ENCODE measurements around the gene CCDC6.
"Not testable (repeated sequence)": the region's sequence is repeated elsewhere in the genome, so short reads cannot be mapped to it uniquely, and the experiment has no call there.

Gene CCDC6

DNA sequence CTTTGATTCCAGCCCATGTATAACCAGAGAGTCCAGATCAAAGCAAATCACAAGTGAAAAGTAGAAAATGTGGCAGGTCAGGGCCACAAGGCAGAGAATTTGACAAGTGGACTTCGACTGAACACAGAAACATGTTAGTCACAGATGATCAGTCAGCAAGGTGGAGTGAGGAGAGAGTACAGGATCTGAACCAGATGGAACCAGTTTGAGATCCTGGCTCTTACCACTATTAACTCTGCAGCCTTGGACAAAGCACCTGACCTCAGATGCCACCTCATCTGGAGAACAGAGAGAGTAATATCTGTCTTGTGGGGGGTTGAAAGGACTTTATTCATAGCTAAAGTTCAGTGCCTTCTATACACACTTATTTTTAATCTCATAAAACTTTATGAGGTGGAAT is 157.5 kb downstream of the CCDC6 start:
- Histone ChIP-seq H3K4me3 (ENCODE audit: low read depth in 1 of 2, low read length in 2 of 2) (no peak overlapping the region), H3K27me3 (ENCODE audit: control insufficient read depth in 1 of 2, insufficient read depth in 2 of 2, low read length in 2 of 2) (no peaks in the 10 kb centered on the region), H3K27ac (ENCODE audit: low read depth, low read length) (no peak overlapping the region), H3K9ac (ENCODE audit: low read length) (no peak overlapping the region), H3K9me3 (ENCODE audit: low read length) (no peaks in the 10 kb centered on the region), H3K4me1 (ENCODE audit: insufficient read depth, low read length) (no peaks in the 10 kb centered on the region), H3K36me3 (ENCODE audit: insufficient read depth, low read length) (no peaks in the 10 kb centered on the region)

DNA sequence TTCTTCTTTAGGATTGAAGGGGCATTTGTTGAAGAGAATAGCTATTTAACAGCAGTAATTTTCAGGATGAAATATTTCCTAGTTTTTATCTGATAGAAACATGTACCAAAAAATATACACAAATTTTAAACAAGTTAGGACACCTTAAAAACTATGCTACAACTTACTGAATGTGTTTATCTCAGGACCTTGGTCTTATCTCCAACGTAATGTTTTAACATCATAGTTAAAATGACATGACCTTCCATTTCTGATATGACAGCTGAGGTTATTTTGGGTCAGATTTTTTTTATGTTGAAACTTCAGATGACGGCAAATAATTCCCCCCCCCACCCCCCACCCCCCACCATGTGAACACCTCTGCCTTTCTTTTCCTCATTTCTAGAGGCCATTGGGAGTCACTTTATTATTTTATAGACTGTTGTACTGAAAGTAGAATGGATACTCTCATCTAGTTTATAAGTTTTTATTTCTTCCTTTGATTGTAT is 161.1 kb downstream of the CCDC6 start:
- no peaks in the 10 kb centered on the region for H3K4me1 ChIP-seq (ENCODE audit: insufficient read depth, low read length)
- no peaks in the 10 kb centered on the region for H3K36me3 ChIP-seq (ENCODE audit: insufficient read depth, low read length)
- H3K9me3 ChIP-seq (ENCODE audit: low read length), result no peaks in the 10 kb centered on the region
- no peak overlapping the region for H3K4me3 ChIP-seq (ENCODE audit: low read depth in 1 of 2, low read length in 2 of 2)
- no peak overlapping the region for H3K27ac ChIP-seq (ENCODE audit: low read depth, low read length)
- H3K9ac ChIP-seq (ENCODE audit: low read length), result no peak overlapping the region
- no peaks in the 10 kb centered on the region for H3K27me3 ChIP-seq (ENCODE audit: control insufficient read depth in 1 of 2, insufficient read depth in 2 of 2, low read length in 2 of 2)

DNA sequence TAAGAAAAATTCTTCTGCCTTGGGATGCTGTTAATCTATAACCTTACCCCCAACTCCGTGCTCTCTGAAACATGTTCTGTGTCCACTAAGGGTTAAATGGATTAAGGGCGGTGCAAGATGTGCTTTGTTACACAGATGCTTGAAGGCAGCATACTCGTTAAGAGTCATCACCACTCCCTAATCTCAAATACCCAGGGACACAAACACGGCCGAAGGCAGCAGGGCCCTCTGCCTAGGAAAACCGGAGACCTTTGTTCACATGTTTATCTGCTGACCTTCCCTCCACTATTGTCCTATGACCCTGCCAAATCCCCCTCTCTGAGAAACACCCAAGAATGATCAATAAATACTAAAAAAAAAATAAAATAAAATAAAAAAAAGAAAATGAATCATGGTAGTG is 161.6 kb downstream of the CCDC6 start:
- not testable (repeated sequence) for H3K9me3 ChIP-seq (ENCODE audit: low read length); H3K27me3 ChIP-seq (ENCODE audit: control insufficient read depth in 1 of 2, insufficient read depth in 2 of 2, low read length in 2 of 2); H3K4me3 ChIP-seq (ENCODE audit: low read depth in 1 of 2, low read length in 2 of 2); H3K27ac ChIP-seq (ENCODE audit: low read depth, low read length); H3K36me3 ChIP-seq (ENCODE audit: insufficient read depth, low read length); H3K9ac ChIP-seq (ENCODE audit: low read length); H3K4me1 ChIP-seq (ENCODE audit: insufficient read depth, low read length)

DNA sequence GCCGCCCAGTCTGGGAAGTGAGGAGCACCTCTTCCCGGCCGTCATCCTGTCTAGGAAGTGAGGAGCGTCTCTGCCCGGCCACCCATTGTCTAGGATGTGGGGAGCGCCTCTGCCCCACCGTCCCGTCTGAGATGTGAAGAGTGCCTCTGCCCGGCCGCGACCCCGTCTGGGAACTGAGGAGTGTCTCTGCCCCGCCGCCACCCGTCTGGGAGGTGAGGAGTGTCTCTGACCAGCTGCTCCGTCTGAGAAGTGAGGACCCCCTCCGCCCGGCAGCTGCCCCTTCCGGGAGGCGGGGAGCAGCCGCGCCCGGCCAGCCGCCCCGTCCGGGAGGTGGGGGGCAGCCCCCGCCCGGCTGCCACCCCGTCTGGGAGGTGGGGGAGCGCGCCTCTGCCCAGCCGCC is 162.2 kb downstream of the CCDC6 start:
- not testable (repeated sequence) for H3K9ac ChIP-seq (ENCODE audit: low read length); H3K9me3 ChIP-seq (ENCODE audit: low read length); H3K4me1 ChIP-seq (ENCODE audit: insufficient read depth, low read length); H3K27ac ChIP-seq (ENCODE audit: low read depth, low read length); H3K36me3 ChIP-seq (ENCODE audit: insufficient read depth, low read length); H3K27me3 ChIP-seq (ENCODE audit: control insufficient read depth in 1 of 2, insufficient read depth in 2 of 2, low read length in 2 of 2); H3K4me3 ChIP-seq (ENCODE audit: low read depth in 1 of 2, low read length in 2 of 2)

DNA sequence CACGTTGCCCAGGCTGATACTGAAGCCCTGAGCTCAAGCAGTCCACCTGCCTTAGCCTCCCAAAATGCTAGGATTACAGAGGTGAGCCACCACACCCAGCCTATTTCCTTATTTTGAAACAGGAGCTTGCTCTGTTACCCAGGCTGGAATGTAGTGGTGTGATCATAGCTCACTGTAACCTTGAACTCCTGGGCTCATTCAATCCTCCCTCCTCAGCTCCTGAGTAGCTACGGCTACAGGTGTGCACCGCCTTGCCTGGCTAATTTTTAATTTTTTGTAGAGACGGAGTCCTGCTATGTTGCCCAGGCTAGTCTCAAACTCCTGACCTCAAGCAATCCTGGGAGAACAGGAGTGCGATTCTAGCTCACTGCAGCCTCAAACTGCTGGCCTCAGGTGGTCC is 164.8 kb downstream of the CCDC6 start:
- Histone ChIP-seq H3K4me3 (ENCODE audit: low read depth in 1 of 2, low read length in 2 of 2) (no peak overlapping the region), H3K9ac (ENCODE audit: low read length) (no peak overlapping the region), H3K9me3 (ENCODE audit: low read length) (no peaks in the 10 kb centered on the region), H3K36me3 (ENCODE audit: insufficient read depth, low read length) (no peaks in the 10 kb centered on the region), H3K27me3 (ENCODE audit: control insufficient read depth in 1 of 2, insufficient read depth in 2 of 2, low read length in 2 of 2) (no peaks in the 10 kb centered on the region), H3K4me1 (ENCODE audit: insufficient read depth, low read length) (no peaks in the 10 kb centered on the region), H3K27ac (ENCODE audit: low read depth, low read length) (no peak overlapping the region)

DNA sequence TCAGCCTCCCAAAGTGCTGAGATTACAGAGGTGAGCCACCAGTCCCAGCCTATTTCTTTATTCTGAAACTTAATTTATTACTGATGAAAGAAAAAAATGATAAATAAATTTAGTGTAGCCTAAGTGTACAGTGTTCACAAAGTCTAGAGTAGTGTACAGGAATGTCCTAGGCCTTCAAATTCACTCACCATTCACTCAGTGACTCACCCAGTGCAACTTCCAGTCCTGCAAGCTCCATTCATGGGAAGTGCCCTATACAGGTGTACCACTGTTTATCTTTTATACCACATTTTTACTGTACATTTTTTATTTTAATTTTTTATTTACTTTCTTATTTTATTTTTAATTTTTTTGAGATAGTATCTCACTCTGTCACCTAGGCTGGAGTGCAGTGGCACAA is 165.3 kb downstream of the CCDC6 start:
- H3K9me3 ChIP-seq (ENCODE audit: low read length), result no peaks in the 10 kb centered on the region
- H3K4me3 ChIP-seq (ENCODE audit: low read depth in 1 of 2, low read length in 2 of 2), result no peak overlapping the region
- H3K27ac ChIP-seq (ENCODE audit: low read depth, low read length), result no peak overlapping the region
- no peaks in the 10 kb centered on the region for H3K36me3 ChIP-seq (ENCODE audit: insufficient read depth, low read length)
- no peaks in the 10 kb centered on the region for H3K4me1 ChIP-seq (ENCODE audit: insufficient read depth, low read length)
- no peaks in the 10 kb centered on the region for H3K27me3 ChIP-seq (ENCODE audit: control insufficient read depth in 1 of 2, insufficient read depth in 2 of 2, low read length in 2 of 2)
- no peak overlapping the region for H3K9ac ChIP-seq (ENCODE audit: low read length)

Measured in muscle layer of colon (tissue), 2 donors.